Neural crest cell (in vitro differentiated cells): ENCODE data around the gene LAMTOR2. TPM values are rescaled to one million over a fixed set of nuclear protein-coding genes. Genes with fewer than 3 reads are reported as not detected.

ENCODE experiments used
- DNase-seq: peaks from one replicate; pipeline ENCODE4 v3.0.0; 2021; ENCODE audit warnings: low read depth, mixed read lengths, low spot score
- H3K27ac Mint-ChIP-seq: one replicate; pipeline ENCODE4 v1.8.0; 2021; ENCODE audit warnings: mild to moderate bottlenecking, mixed read lengths; ENCODE audit not compliant: unreplicated experiment
- H3K27me3 Mint-ChIP-seq: 2 replicates; pipeline ENCODE4 v1.8.0; 2021; ENCODE audit warnings: low read depth, mild to moderate bottlenecking, mixed read lengths
- H3K36me3 Mint-ChIP-seq: 2 replicates; pipeline ENCODE4 v1.8.0; 2021; ENCODE audit warnings: low read depth, mild to moderate bottlenecking, mixed read lengths
- H3K4me1 Mint-ChIP-seq: 2 replicates; pipeline ENCODE4 v1.8.0; 2021; ENCODE audit warnings: mixed read lengths
- H3K4me3 Mint-ChIP-seq: one replicate; pipeline ENCODE4 v1.8.0; 2021; ENCODE audit warnings: mild to moderate bottlenecking, mixed read lengths
- H3K9me3 Mint-ChIP-seq: 2 replicates; pipeline ENCODE4 v1.8.0; 2021; ENCODE audit warnings: mixed read lengths
- CTCF ChIP-seq: fragments of 200-600 bp; sonication (generic); conservative IDR thresholded peaks from 2 replicates; pipeline ENCODE4 v1.5.0; 2021; ENCODE audit warnings: antibody characterized with exemption, mild to moderate bottlenecking
- total RNA-seq: library from RNA; stranded (reverse); gene quantifications from 2 replicates; pipeline ENCODE4 v1.2.1, GENCODE V29; 2021

The LAMTOR2 gene
- total RNA-seq, 1 donor from 2014 or later, result 55.6 TPM

GRCh38 chr1:156042828-156043227 is 11.8 kb upstream of the LAMTOR2 start:
- Mint-ChIP-seq H3K4me1 (no peaks in the 10 kb centered on the region), H3K36me3 (peaks cover 21% of the 10 kb centered on the region), H3K4me3 (no peak overlapping the region), H3K27me3 (no peaks in the 10 kb centered on the region), H3K27ac (no peak overlapping the region), H3K9me3 (no peaks in the 10 kb centered on the region)
- DNase-seq, result no peak
- no peak for TF ChIP-seq CTCF

GRCh38 chr1:156045076-156045475 is 9.5 kb upstream of the LAMTOR2 start:
- Mint-ChIP-seq H3K4me1 (no peaks in the 10 kb centered on the region), H3K4me3 (no peak overlapping the region), H3K36me3 (peaks cover 18% of the 10 kb centered on the region), H3K27me3 (no peaks in the 10 kb centered on the region), H3K9me3 (no peaks in the 10 kb centered on the region), H3K27ac (no peak overlapping the region)
- DNase-seq, result no peak
- no peak for TF ChIP-seq CTCF

GRCh38 chr1:156048663-156049258 is 5.8 kb upstream of the LAMTOR2 start:
- H3K9me3 Mint-ChIP-seq, result no peaks in the 10 kb centered on the region
- TF ChIP-seq CTCF, result no peak
- peak overlapping the region; percentile 32 for H3K4me3 Mint-ChIP-seq
- H3K4me1 Mint-ChIP-seq, result peaks cover 18% of the 10 kb centered on the region
- no peak for DNase-seq
- peaks cover 5% of the 10 kb centered on the region for H3K36me3 Mint-ChIP-seq
- no peak overlapping the region for H3K27ac Mint-ChIP-seq
- no peaks in the 10 kb centered on the region for H3K27me3 Mint-ChIP-seq

DNA sequence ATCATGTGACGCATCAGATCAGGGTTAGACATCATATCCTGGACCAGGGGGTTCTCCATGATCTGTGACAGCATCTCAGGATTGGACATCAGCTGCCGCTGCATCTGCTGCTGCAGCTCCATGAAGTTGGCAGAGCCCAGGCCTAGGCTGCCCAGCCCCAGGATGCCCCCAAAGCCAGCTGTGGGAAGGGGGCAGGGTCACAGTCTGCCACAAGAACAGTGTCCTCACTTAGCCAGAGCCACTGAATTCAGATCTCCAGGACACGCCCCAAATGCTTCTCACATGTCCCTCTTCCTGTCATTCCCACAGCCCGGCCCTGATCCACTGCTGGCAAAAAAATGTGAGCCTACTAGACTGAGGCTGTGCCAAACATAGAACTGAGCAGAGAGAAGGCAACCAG is 4.2 kb upstream of the LAMTOR2 start:
- H3K4me3 Mint-ChIP-seq, result peak overlapping the region; percentile 76
- TF ChIP-seq CTCF, result no peak
- H3K27ac Mint-ChIP-seq, result no peak overlapping the region
- no peaks in the 10 kb centered on the region for H3K9me3 Mint-ChIP-seq
- peaks cover 29% of the 10 kb centered on the region for H3K4me1 Mint-ChIP-seq
- no peaks in the 10 kb centered on the region for H3K36me3 Mint-ChIP-seq
- H3K27me3 Mint-ChIP-seq, result peaks cover 2% of the 10 kb centered on the region
- no peak for DNase-seq

DNA sequence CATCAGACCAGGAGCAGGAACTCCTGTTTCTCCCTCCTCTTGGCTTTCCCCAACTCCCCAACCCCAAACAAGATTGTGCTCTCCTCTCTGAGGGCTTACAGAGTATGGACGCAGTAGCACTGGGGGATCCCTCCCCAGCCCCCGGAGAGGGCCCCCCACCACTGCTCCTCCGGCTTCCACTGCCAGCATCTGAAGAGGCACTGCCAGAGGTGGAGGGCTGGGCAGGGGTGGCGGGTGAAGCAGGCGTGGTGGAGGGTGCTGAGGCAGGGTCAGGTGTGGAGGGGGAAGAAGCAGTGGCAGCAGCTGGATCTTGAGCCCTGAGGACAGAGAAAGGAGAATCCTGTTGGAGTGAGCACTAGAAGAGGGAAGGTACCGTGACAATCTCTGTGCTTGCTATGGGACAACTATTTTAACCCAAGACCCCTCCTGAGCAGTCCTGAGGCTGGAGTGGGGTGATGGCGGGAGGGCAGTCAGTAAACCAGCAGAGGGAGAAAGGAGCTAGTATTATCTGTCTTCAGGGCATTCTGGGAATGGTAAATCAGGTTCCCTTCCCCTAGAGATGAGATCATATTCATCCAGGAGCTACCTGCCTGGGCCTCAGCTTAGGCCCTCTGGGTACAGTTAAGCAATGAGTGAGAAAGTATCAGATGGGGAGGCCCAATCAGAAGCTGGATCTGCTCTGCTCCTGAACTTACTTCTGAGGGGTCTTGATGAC is 3.4 kb upstream of the LAMTOR2 start:
- Mint-ChIP-seq H3K4me1 (peaks cover 37% of the 10 kb centered on the region), H3K9me3 (no peaks in the 10 kb centered on the region), H3K27me3 (peaks cover 2% of the 10 kb centered on the region), H3K4me3 (peak overlapping the region; percentile 76), H3K27ac (no peak overlapping the region), H3K36me3 (no peaks in the 10 kb centered on the region)
- no peak for TF ChIP-seq CTCF
- DNase-seq, result no peak
